ENCODE measurements around the gene HTN3.
"Not testable (repeated sequence)": the region's sequence is repeated elsewhere in the genome, so short reads cannot be mapped to it uniquely, and the experiment has no call there.

Gene HTN3

DNA sequence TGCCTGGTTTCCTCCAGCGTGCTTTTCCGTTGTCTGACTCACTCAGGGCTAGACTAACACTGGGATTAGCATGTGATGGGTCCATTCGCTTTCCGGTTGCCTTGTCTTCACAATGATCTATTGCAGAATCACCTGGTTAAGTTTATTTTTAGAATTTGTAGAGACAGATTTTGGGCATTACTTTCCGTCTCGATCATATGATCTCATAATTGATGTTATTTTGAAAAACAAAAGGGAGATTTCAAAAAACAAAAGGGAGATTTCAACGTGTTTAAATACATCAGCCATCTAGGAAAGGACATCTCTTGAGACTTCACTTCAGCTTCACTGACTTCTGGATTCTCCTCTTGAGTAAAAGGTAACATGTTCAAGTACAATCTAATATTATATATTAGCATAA, at the start of gene HTN3:
HTN3 (plus strand) TSS at position 301 of the 400 bp plus-strand sequence. CDS start 2,282 bp downstream, outside the sequence.
- not testable (repeated sequence) for DNase-seq (ENCODE audit: low read depth in 2 of 2, low spot score in 1 of 2)

DNA sequence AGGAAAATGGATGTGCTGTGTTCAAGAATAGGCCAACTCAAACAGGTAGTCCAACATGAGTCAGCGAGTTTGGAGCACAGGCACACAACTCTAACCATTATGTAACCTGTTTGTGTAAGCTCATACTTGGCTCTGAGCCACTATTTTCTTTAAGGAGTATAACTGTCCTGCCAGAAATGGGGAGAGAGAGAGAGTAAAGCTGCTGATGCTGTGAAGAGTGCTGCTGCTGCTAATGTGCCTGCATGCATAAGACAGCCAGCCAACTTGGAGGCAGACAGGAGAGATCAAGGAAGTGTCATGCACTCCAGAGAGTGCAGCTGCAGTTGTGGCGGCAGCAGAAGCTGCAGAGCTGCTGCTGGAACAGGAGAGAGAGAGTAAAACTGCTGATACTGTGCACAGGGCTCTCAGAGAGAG, 44.2 kb upstream of the HTN3 start:
- no peak for DNase-seq (ENCODE audit: low read depth in 2 of 2, low spot score in 1 of 2)

DNA sequence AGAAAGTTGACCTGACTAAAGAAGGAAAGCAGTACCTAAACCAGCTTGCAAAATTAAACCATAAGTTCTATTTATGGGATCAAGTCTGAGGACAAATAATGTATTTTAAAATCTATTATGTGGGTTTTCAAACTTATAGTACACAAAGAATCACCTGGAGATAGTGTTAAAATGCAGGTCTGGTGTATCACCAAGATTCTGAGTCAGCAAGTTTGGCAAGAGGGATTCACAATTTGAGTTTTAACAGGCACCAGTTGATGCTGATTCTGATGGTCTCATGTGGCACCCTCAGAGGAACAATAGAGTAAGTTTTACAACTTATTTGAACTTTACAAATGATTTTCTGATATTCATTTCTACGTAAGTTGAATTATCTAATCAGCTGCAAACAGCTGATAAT, 41.6 kb upstream of the HTN3 start:
- DNase-seq (ENCODE audit: low read depth in 2 of 2, low spot score in 1 of 2) = no peak

DNA sequence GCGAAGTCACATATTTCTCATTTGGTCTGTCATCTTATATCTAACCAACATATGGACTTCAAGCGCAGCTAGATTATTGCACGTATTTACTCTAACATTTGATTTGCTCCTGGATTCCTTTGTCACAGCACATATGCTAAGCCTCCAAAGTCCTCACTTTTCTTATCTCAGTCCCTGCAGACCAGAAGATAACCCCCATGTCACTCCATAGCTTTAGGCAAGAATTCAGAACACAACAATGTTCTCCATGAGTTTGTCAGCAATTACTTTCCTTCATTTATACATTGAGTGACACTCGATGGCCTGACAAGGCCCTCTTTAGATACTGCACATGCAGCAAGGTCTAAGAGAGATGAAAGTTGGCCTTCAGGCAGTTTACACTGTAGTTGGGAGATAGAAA, 37.2 kb upstream of the HTN3 start:
- DNase-seq (ENCODE audit: low read depth in 2 of 2, low spot score in 1 of 2) = no peak

DNA sequence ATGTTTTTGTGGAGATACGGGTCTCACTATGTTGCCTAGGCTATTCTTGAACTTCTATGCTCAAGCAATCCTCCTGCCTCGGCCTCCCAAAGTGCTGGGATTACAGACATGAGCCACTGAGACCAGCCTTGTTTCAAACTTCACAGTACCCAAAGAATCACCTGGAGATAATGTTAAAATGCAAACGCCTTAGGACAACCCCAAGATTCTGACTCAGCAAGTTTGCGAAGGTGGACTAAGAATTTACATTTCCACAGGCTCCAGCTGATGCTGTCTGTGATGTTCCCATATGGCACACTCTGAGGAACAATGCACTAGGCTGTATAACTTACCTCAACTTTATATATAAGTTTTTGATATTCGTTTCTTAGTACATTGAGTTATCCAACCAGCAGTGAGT, 33.5 kb upstream of the HTN3 start:
- no peak for DNase-seq (ENCODE audit: low read depth in 2 of 2, low spot score in 1 of 2)

DNA sequence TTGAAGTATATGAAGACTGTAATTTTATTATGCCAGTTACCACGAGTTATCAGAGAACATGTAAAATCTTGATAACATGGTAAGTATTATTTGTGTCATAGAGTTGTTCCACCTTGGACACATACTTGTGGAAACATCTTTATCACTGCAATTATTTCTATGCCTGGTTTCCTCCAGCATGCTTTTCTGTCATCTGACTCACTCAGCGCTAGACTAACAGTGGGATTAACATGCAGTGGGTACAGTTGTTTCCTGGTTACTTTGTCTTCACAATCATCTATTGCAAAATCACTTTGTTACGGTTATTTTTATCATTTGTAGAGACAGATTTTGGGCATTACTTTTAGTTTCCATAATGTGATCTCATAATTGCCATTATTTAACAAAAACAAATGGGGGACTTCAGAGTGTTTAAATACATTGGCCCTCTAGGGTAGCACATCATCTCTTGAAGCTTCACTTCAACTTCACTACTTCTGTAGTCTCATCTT, 32.7 kb upstream of the HTN3 start, which contains the start of gene STATH:
STATH (plus strand) TSS at position 441 of the 491 bp plus-strand sequence. CDS start 2,472 bp downstream, outside the sequence.
- DNase-seq (ENCODE audit: low read depth in 2 of 2, low spot score in 1 of 2) = no peak

DNA sequence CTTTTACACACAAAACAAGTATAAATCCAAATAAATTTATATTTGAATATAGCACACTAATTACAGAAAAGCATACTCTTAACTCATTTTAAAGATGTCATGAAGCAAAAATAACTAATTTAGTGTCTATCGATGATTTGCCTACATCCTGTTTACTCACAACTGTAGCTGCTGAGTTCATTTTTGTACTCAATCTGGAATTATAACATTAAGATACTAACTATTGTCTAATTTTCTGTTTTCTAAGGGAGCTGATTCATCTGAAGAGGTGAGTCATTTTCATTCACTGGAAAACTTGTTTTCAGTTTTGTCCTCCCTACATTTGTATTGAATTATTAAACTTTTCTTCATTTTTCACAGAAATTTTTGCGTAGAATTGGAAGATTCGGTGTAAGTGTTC, 28.8 kb upstream of the HTN3 start:
- no peak for DNase-seq (ENCODE audit: low read depth in 2 of 2, low spot score in 1 of 2)

DNA sequence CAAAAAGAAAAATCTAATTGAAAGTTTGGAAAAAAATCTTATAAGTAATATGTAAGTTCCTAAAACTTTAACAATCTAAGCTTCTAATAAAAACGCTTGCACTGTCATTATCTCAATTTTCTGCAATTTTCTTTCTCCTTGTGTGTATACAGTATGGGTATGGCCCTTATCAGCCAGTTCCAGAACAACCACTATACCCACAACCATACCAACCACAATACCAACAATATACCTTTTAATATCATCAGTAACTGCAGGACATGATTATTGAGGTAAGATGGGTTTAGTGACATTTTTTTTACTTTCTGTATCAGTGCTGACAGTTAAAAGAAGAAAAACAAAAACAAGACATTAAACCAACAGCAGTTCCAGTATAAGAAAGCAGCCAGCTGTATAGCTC, 27.5 kb upstream of the HTN3 start:
- no peak for DNase-seq (ENCODE audit: low read depth in 2 of 2, low spot score in 1 of 2)

DNA sequence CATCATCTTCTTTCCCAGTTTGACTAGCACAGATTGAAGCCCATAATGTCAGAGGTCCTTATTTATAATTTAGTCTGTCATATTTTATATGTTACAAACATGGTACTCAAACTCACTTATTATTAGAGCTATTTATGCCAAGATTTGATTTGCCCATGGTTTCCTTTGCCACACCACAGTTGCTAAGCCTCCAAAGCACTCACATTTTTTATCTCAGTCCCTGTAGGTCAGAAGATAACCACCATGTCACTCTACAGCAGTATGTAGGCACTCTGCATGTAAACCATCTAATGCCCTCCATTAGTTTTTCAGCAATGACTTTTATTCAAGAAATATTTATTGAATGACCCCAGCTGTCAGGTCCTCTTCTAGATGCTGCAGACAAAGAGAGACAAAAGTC, 25.8 kb upstream of the HTN3 start:
- no peak for DNase-seq (ENCODE audit: low read depth in 2 of 2, low spot score in 1 of 2)

DNA sequence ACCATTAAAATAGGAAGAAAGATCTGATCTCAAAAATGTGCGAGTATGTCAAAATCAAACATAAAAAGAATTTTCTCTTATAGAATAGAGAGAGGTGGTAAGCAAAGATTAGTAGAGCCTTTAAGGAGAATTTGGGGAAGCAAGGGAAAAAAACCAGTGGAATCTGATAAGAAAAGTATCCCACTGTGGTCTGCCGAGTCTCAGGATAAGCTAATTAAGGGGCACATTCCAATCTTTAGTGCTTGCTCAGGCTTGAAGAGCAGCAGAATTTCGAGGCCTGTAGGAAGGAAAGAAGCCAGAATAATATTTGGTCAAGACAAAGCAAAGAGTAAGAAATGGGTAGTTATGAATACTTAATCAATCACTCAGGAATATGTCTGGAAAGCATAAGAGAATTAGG, 19.5 kb upstream of the HTN3 start:
- no peak for DNase-seq (ENCODE audit: low read depth in 2 of 2, low spot score in 1 of 2)

DNA sequence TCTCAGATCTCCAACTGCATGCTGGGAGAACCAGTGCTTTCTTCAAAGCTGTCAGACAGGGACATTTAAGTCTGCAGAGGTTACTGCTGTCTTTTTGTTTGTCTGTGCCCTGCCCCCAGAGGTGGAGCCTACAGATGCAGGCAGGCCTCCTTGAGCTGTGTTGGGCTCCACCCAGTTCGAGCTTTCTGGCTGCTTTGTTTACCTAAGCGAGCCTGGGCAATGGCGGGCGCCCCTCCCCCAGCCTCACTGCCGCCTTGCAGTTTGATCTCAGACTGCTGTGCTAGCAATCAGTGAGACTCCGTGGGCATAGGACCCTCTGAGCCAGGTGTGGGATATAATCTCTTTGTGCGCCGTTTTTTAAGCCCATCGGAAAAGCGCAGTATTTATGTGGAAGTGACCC, 9.3 kb upstream of the HTN3 start:
- not testable (repeated sequence) for DNase-seq (ENCODE audit: low read depth in 2 of 2, low spot score in 1 of 2)

DNA sequence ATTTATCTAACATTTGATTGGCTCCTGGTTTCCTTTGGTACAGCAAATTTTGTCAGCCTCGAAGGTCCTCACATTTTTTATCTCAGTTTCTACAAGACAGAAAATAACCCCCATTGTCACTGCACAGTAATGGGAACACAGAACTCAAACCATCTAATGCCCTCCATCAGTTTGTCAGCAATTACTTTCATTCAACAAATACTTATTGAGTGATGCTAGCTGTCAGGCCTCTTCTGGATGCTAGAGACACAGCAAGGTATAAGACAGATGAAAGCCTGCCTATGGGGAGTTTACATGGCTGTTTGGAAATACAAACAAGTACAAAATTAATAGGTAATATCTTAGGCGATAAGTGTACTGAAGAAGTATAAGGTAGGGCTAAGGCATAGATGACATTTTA, 5.0 kb upstream of the HTN3 start:
- no peak for DNase-seq (ENCODE audit: low read depth in 2 of 2, low spot score in 1 of 2)

DNA sequence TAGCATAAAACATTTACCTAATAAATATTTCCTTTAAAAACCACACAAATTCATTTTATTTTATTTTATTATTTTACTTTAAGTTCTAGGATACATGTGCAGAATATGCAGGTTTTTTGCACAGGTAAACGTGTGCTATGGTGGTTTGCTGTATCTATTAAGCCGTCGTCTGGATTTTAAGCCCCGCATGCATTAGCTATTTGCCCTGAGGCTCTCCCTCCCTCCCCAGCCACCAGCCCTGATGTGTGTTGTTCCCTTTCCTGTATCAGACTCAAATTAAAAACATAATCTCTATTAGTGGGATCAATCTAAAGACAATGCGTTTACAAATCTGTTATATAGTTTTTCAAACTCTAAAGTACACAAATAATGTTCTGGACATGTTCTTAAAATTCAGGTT, 1.2 kb upstream of the HTN3 start:
- DNase-seq (ENCODE audit: low read depth in 2 of 2, low spot score in 1 of 2) = no peak

DNA sequence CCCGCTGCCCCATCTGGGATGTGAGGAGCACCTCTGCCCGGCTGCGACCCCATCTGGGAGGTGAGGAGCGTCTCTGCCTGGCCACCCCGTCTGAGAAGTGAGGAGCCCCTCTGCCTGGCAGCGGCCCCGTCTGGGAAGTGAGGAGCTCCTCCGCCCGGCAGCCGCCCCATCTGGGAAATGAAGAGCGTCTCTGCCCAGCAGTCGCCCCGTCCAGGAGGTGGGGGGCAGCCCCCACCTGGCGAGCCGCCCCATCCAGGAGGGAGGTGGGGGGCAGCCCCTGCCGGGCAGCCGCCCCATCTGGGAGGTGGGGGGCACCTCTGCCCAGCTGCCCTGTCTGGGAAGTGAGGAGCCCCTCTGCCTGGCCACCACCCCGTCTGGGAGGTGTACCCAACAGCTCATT, 9.3 kb downstream of the HTN3 start:
- DNase-seq (ENCODE audit: low read depth in 2 of 2, low spot score in 1 of 2) = not testable (repeated sequence)

DNA sequence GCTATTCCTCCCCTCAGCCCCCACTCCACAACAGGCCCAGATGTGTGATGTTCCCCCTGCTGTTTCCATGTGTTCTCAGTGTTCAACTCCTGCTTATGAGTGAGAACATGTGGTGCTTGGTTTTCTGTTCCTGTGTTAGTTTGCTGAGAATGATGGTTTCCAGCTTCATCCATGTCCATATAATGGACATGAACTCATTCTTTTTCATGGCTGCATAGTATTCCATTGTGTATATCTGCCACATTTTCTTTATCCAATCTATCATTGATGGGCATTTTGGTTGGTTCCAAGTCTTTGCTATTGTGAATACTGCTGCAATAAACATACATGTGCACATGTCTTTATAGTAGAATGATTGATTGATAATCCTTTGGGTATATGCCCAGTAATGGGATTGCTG, 11.7 kb downstream of the HTN3 start:
- not testable (repeated sequence) for DNase-seq (ENCODE audit: low read depth in 2 of 2, low spot score in 1 of 2)

DNA sequence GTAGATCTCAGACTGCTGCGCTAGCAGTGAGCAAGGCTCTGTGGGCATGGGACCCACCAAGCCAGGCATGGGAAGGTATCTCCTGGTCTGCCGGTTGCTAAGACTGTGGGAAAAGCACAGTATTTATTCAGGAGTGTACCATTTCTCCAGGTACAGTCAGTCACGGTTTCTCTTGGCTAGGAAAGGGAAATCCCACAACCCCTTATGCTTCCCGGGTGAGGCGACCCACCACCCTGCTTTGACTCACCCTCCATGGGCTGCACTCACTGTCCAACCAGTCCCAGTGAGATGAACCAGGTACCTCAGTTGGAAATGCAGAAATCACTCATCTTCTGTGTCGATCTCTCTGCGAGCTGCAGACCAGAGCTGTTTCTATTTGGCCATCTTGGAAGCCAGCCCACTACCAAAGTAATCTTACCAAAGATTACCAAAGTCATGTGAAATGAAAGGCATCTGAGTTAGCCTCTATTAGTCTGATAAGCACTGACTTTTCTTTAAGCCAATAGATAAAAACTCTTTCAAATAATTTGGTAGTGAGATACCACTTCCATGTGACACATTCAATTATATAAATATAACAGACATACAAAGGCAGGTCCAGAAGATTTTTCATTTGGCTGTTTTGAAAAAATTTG, 13.5 kb downstream of the HTN3 start:
- no peak for DNase-seq (ENCODE audit: low read depth in 2 of 2, low spot score in 1 of 2)

DNA sequence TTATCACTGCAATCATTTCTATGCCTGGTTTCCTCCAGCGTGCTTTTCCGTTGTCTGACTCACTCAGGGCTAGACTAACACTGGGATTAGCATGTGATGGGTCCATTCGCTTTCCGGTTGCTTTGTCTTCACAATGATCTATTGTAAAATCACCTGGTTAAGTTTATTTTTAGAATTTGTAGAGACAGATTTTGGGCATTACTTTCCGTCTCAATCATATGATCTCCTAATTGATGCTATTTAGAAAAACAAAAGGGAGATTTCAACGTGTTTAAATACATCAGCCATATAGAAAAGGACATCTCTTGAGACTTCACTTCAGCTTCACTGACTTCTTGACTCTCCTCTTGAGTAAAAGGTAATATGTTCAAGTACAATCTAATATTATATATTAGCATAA, 21.9 kb downstream of the HTN3 start, which contains the start of gene HTN1:
HTN1 (plus strand) TSS at position 301 of the 400 bp plus-strand sequence. CDS start 2,639 bp downstream, outside the sequence.
- DNase-seq (ENCODE audit: low read depth in 2 of 2, low spot score in 1 of 2) = not testable (repeated sequence)

DNA sequence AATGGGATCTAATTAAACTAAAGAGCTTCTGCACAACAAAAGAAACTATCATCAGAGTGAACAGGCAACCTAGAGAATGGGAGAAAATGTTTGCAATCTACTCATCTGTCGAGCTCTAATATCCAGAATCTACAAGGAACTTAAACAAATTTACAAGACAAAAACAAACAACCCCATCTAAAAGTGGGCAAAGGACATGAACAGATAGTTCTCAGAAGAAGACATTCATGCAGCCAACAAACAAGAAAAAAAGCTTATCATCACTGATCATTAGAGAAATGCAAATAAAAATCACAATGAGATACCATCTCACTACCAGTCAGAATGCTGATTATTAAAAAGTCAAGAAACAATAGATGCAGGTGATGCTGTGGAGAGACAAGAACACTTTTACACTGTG, 28.3 kb downstream of the HTN3 start:
- not testable (repeated sequence) for DNase-seq (ENCODE audit: low read depth in 2 of 2, low spot score in 1 of 2)

DNA sequence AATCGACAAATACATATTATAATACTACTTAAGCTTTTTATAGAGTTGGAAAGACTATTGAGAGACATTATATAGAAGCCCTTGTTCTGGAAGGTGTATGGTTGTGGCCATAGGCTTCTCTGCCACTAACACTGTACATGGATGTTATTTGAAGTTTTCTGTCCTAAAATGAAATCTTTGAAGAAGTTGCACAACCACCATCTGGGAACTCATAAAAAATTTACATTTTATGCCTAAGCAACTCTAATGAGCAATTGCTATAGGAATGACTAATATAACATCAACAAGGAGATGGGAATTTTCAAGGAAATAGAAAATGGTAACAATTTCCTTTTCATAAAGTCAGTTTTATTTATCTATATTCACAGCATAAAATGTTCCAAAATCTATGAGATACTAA, 29.4 kb downstream of the HTN3 start:
- no peak for DNase-seq (ENCODE audit: low read depth in 2 of 2, low spot score in 1 of 2)

DNA sequence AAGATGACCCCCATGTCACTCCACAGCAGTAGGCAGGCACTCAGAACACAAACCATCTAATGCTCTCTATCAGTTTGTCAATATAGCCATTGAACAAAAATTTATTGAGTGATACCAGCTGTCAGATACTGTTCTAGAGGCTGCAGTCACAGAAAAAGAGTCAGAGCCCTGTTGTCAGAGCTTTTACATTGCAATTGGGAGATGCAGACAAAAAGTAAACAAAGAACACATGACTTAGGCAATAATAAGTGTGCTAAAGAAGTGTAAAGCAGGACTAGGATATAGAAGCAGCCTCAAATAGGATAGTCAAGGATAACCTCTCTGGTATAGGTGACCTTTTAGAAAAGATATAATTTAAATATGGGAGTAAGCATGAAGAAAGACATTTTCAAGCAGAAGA, 30.9 kb downstream of the HTN3 start:
- no peak for DNase-seq (ENCODE audit: low read depth in 2 of 2, low spot score in 1 of 2)

DNA sequence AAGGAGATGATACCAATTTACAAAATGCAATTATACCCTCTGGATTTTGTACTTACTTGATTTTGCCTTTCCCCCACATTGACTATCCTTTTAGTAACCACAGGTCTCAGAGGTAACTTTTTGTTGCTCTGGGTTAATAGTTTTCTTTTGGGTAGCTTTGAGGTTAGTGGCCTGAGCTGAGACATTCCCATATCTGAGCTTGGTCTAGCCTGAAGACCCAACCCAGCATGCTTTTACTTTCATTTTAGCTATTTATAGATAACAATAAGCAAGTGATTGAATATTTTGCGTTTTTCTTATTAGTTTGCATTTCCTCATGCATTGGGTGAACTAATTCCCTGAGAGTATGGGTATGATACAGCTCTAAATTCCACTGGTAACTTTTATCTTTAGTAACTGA, 33.7 kb downstream of the HTN3 start:
- no peak for DNase-seq (ENCODE audit: low read depth in 2 of 2, low spot score in 1 of 2)

DNA sequence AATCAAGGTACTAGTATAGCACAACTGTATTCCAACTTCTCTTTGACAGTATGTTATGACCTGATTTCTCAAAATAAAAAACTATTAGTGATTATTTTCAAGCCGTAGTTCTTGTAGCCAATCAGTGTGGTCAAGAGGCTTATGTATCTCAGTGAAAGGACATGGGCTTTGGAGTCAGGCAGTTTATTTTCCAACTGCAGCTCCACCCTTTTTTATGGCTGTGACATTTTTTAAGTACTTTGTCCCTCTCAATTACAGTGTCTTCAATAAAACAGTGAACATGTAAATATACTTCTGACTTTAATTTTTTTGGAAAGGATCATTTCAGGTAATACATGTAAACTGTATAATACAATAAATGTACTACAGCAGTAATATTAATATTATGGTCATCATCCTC, 51.9 kb downstream of the HTN3 start:
- DNase-seq (ENCODE audit: low read depth in 2 of 2, low spot score in 1 of 2) = no peak

All from stimulated activated CD8-positive, alpha-beta memory T cell treated with anti-CD3 and anti-CD28 coated beads, Interleukin-4, amount 100 ng/mL, for 1 hour (primary cell).